GM23248 (cell line): ENCODE measurements around the gene SPATS2L.

Experiments used
- EZH2 ChIP-seq: fragments of 200-600 bp; sonication (generic); IDR thresholded peaks from 2 replicates; pipeline ENCODE4 v1.6.1; 2018; ENCODE audit warnings: antibody characterized with exemption, mild to moderate bottlenecking; ENCODE audit not compliant: insufficient read depth, poor library complexity, severe bottlenecking
- EZH2phosphoT487 ChIP-seq: fragments of 200-600 bp; sonication (generic); IDR thresholded peaks from 2 replicates; pipeline ENCODE4 v1.6.1; 2018; ENCODE audit warnings: antibody characterized with exemption, moderate library complexity, mild to moderate bottlenecking, low read depth; ENCODE audit not compliant: insufficient read depth

DNA sequence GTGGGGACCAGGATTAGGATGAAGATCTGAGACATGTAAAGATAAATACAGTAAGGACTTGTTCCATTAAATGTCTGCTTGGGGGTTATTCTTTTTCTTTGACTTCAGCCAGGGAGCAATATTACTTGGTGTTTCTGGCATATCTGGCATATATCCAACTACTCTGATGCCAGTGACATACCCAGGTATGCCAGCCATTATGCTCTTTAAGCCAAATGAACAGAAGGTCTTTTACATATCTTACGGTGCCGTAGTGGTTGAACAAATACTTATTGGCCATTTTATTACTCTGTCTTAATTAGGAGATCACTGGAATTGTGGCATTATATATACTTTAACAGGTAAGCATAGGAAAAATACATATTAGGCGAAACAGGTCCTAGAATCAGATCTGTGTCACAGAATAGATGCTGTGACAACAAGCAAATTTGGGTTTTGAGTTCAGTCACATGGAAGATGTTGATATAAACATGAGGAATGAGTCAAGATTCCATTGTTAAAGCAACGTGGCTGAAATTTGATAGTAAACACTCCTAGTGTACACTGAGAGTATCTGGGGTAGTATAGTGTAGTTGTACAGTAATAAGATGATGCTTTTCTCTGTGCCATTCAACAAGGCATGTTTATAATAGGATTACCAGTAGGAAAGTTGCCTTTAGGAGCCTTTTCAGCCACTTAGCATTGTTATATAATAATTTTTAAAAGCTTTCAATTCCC lies 140.8 kb downstream of the SPATS2L start:
- TF ChIP-seq EZH2phosphoT487 (no peak), EZH2 (no peak)
